Stimulated activated CD4-positive, alpha-beta T cell treated with anti-CD3 and anti-CD28 coated beads, Interleukin-12 subunit alpha, Interleukin-12 subunit beta, amount 100 ng/mL, for 4 hours (primary cell): ENCODE data around the gene CFAP141.

ENCODE experiments used
- DNase-seq: peaks from one replicate; pipeline ENCODE4 v3.0.0-alpha.2; 2020

Gene CFAP141

GRCh38 chr1:154170547-154171222 lies 35.4 kb downstream of the CFAP141 start:
- DNase-seq = peak; percentile 28

DNA sequence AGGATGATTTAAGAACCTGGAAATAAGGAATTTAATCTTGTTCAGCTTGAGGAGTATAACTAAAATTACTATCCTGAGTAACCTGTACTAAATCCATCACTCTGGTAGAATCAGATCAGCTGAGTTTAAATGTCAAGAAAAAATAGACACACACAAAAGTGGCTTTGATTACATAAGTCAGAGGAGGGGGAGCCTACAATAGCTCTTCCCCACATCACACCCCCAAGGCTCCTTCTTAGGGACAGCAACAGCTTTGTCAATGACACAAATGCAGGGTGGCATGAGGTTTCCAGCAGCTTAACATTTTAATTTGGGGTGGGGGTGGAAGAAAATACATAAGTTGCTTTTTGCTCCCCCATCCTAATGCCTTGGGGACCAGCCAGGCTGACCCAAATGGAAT lies 38.7 kb downstream of the CFAP141 start:
- no peak for DNase-seq

DNA sequence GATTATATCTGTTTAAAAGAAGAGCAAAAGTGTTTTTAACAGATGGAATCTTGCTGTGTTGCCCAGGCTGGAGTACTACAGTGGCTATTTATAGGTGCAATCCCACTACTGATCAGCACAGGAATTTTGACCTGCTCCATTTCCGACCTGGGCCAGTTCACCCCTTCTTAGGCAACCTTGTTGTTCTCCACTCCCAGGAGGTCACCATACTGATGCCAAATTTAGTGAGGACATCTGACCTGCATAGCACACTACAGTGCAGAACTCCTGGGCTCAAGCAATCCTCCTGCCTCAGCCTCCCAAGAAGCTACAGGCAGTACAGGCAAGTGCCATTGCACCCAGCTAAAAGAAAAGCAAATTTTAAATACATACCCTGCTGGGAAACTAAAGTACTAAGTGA lies 39.9 kb downstream of the CFAP141 start:
- DNase-seq = no peak

DNA sequence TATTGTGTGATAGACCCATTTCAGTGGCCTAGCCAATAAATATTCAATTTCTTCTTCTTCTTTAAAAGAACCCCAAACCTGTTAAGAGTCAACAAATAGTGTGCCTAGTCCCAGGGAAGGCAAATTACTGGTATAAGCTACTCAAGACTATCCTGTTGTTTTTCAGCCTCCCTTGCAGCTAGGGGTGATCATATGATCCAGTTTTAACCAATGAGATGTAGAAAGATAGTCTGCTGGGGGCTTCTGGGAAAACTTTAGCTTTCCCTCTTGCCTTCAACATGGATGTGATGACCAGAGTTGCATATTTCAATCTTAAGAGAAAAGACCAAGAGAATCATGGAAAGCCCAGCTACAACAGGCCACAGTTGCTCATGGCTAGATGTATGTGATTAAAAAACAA lies 46.6 kb downstream of the CFAP141 start:
- DNase-seq = no peak

DNA sequence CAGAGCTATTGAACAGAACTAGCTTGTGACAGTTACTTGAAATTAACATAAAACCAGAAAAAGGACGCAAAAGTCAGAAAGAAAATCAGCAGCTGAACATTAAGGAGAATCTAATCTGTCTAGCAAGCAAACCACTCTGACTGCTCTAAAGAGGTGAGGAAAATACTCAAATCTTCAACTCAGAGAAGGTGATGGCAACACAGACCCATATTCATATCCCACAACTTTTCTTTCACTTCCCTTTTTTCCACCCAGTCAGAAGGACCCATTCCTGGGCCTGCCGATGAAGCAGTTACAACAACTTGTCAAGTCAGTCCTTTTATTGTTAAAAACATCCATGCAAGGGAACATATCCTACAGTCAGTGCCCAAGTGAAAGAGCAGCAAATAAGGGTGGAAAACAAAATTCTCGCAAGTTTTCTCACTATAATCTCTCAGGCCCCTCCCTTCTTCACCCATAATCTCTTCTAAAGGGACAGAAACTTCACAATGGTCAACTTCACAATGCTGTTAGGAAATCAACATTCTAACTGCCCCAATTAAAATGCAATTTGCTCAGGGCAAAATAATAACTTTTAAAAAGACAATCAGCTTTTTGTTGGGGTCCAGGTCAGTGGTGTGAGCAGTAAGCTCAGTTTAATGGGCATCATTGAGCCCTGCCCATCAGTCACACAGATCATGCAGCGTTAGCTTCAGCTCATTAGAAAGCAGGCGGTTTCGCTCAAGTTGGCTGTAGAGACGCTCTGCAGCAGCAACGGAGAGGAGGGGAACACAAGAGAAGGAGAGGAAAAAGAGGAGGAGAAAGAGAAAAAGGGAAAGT lies 47.6 kb downstream of the CFAP141 start:
- no peak for DNase-seq

- DNase-seq = peak; percentile 47
These were observed 48.4 kb downstream of the CFAP141 start for GRCh38 chr1:154157520-154158306.

- DNase-seq = no peak
These were observed 50.9 kb downstream of the CFAP141 start for GRCh38 chr1:154155251-154155650.

- no peak for DNase-seq
These were observed 51.5 kb downstream of the CFAP141 start, which contains the start of gene NUP210L for GRCh38 chr1:154154534-154155191. Gene NUP210L, minus strand, starts transcription at chr1:154155073.

GRCh38 chr1:154154053-154154452 lies 52.1 kb downstream of the CFAP141 start:
- DNase-seq = no peak

DNA sequence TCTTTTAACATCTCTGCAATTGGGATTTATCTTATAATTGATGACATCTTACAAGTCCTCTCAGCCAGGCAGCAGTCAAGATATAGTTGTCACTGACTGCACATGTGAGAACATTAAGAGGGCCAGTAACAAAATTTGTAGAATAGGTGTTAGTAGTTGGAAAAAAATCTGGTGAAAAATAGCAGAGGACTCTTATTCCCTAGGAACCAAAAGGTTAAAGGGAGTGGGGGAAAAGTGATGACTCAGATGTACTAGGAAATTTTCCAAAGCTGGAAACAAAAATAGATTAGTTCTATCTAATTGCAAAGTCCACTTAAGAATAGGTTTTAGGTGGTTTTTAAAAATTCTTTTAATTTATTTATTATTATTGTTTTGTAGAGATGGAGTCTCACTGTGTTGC lies 54.8 kb downstream of the CFAP141 start:
- no peak for DNase-seq
